Peyer's patch (tissue), 4 donors: Measurements from ENCODE around the gene ZBTB42.

ENCODE experiments used
- POLR2A ChIP-seq, 2 donors: fragments of 450-650 bp; IDR thresholded peaks; one replicate each; pipeline ENCODE4 v1.5.1; 2017; ENCODE audit warnings: antibody characterized with exemption in 2 of 2, mild to moderate bottlenecking in 2 of 2, moderate library complexity in 2 of 2
- TF ChIP-seq, protein P1 (sequence below), 6 experiments: fragments of 450-650 bp in 4 of 6; fragments of 200-600 bp in 2 of 6; sonication (generic) in 1 of 6; IDR thresholded peaks; one replicate each; pipeline ENCODE4 v1.5.1; 2017 to 2019; ENCODE audit warnings: antibody characterized with exemption in 6 of 6, mild to moderate bottlenecking in 3 of 6, moderate library complexity in 1 of 6

- TF ChIP-seq, protein P1, sequence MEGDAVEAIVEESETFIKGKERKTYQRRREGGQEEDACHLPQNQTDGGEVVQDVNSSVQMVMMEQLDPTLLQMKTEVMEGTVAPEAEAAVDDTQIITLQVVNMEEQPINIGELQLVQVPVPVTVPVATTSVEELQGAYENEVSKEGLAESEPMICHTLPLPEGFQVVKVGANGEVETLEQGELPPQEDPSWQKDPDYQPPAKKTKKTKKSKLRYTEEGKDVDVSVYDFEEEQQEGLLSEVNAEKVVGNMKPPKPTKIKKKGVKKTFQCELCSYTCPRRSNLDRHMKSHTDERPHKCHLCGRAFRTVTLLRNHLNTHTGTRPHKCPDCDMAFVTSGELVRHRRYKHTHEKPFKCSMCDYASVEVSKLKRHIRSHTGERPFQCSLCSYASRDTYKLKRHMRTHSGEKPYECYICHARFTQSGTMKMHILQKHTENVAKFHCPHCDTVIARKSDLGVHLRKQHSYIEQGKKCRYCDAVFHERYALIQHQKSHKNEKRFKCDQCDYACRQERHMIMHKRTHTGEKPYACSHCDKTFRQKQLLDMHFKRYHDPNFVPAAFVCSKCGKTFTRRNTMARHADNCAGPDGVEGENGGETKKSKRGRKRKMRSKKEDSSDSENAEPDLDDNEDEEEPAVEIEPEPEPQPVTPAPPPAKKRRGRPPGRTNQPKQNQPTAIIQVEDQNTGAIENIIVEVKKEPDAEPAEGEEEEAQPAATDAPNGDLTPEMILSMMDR (IDR thresholded peaks at IDR 0.05) = no peak
- no peak for TF ChIP-seq POLR2A (IDR thresholded peaks at IDR 0.05)
Measured at GRCh38 chr14:104810316-104810715, 9.4 kb downstream of the ZBTB42 start.
